ENCODE data around the gene YARS1. TPM values are rescaled to one million over a fixed set of nuclear protein-coding genes. Genes with fewer than 3 reads are reported as not detected.

YARS1 gene
- total and polyA plus RNA-seq, 2 of the 4 experiments (the other 2 are of a cell fraction), result 100 to 166 TPM

GRCh38 chr1:32773764-32774463 is 43.2 kb downstream of the YARS1 start:
- Histone ChIP-seq H2BK20ac (ENCODE audit: low read depth, low read length) (no peak overlapping the region), H3K4me2 (ENCODE audit: low read depth, low read length) (no peak overlapping the region), H2BK120ac (ENCODE audit: low read depth, low read length) (no peak overlapping the region), H3K79me1 (ENCODE audit: low read depth in 1 of 2, low read length in 2 of 2) (peaks cover 0 to 14% of the 10 kb centered on the region in 2 experiments; a peak in 2 of 4 replicates), H3K27ac (ENCODE audit: insufficient read depth, low read length) (no peak overlapping the region), H3K4ac (ENCODE audit: low read depth, low read length) (no peak overlapping the region), H3K9me1 (ENCODE audit: insufficient read depth, low read length) (no peaks in the 10 kb centered on the region; the same call in 1 of the 2 replicates), H3K4me3 (ENCODE audit: insufficient read depth, low read depth, low read length) (no peak overlapping the region), H2AFZ (replicated peaks; ENCODE audit: low read length, poor library complexity) (no peak overlapping the region), H4K5ac (ENCODE audit: low read depth, low read length) (no peak overlapping the region), H3K56ac (ENCODE audit: extremely low read depth, insufficient read depth, low read length) (no peak overlapping the region), H2BK5ac (ENCODE audit: low read depth, low read length, poor library complexity, severe bottlenecking) (no peak overlapping the region), H2AK5ac (ENCODE audit: low read depth, low read length) (no peak overlapping the region), H3K9me3 (ENCODE audit: control insufficient read depth, insufficient read depth, low read length) (no peaks in the 10 kb centered on the region), H4K8ac (ENCODE audit: low read depth in 2 of 2, low read length in 2 of 2) (no peak overlapping the region), H4K20me1 (ENCODE audit: insufficient read depth, low read length) (peaks cover 18% of the 10 kb centered on the region; the same call in 1 of the 2 replicates), H2BK15ac (ENCODE audit: low read depth, low read length) (no peak overlapping the region), H3K23ac (ENCODE audit: low read depth, low read length) (no peak overlapping the region), H3K36me3 (ENCODE audit: control insufficient read depth, insufficient read depth, low read length) (peaks cover 44% of the 10 kb centered on the region), H3K9ac (ENCODE audit: low read depth, low read length) (no peak overlapping the region), H3K18ac (ENCODE audit: low read depth, low read length) (no peak overlapping the region), H3K4me1 (ENCODE audit: control insufficient read depth, insufficient read depth, low read length) (peaks cover 6% of the 10 kb centered on the region), H4K91ac (ENCODE audit: insufficient read depth, low read depth, low read length) (no peak overlapping the region), H2AK9ac (replicated peaks; ENCODE audit: low read depth, low read length, poor library complexity) (peak overlapping the region; percentile 25), H3K27me3 (ENCODE audit: control insufficient read depth, insufficient read depth, low read length) (no peaks in the 10 kb centered on the region), H3K14ac (replicated peaks; ENCODE audit: low read depth, low read length) (no peak overlapping the region)
- intact Hi-C loops (cut with micrococcal nuclease) (loop anchor here (1.0 to 2.0 kb wide), 3 partner anchors 62 to 373 kb away; no protein-coding TSS in a partner anchor), dilution Hi-C loops (cut with HindIII; ENCODE audit: low sequenced_read_pairs, unreplicated experiment) (no loop called here), in situ Hi-C loops (cut with MboI; ENCODE audit: low sequenced_read_pairs) (no loop called here)
- TF ChIP-seq MAZ (IDR thresholded peaks at IDR 0.05; ENCODE audit: borderline replicate concordance, low read depth, low read length) (no peak), CEBPB (IDR thresholded peaks at IDR 0.05; ENCODE audit: low read depth, low read length) (no peak), RFX5 (IDR thresholded peaks at IDR 0.05; ENCODE audit: low read depth, low read length) (no peak), BHLHE40 (IDR thresholded peaks at IDR 0.05; ENCODE audit: low read depth, low read length) (no peak), CHD1 (IDR thresholded peaks at IDR 0.05; ENCODE audit: low read depth, low read length) (no peak), MAFK (IDR thresholded peaks at IDR 0.05; ENCODE audit: low read depth, low read length) (no peak), SMC3 (IDR thresholded peaks at IDR 0.05; ENCODE audit: low read depth, low read length) (no peak), CTCF (conservative IDR thresholded peaks at IDR 0.05; ENCODE audit: low read depth, low read length) (no peak)
- BruUV-seq (replicated peaks), result no TSS peak
- ChIA-PET POLR2A (ENCODE audit: unreplicated experiment) (no interaction called here), CTCF (interaction anchor here (0.9 to 5.7 kb wide), 5 partner anchors 12 to 254 kb away, joined by 3 to 52 read pairs (median 6); no protein-coding TSS in a partner anchor)
- ATAC-seq (ENCODE audit: low read depth), result 0 out of 2 replicates have a peak, but pooled peaks have one; percentile 5
- WGBS, 2 experiments (ENCODE audit: extremely low coverage in 2 of 2, insufficient read length in 1 of 2), result no CpG with 5 or more reads among the region's 7 CpGs
- DNase-seq, result no peak
